ENCODE results near the gene OR2AT4.

OR2AT4 gene

GRCh38 chr11:75096456-75097172 lies at the start of gene OR2AT4:
Gene OR2AT4 (minus strand): TSS chr11:75096876.
- H3K27ac Mint-ChIP-seq: no peak within 1 kb of the TSS
- DNase-seq: no peak
- peaks cover 51% of the 10 kb centered on the region for H3K27me3 Mint-ChIP-seq
- H3K4me3 Mint-ChIP-seq: no peak within 1 kb of the TSS
- H3K4me1 Mint-ChIP-seq (ENCODE audit: low read depth): peaks cover 10% of the 10 kb centered on the region
- no peaks in the 10 kb centered on the region for H3K36me3 Mint-ChIP-seq (ENCODE audit: low read depth)
- peaks cover 6% of the 10 kb centered on the region for H3K9me3 Mint-ChIP-seq

GRCh38 chr11:75145972-75146519 lies 49.4 kb upstream of the OR2AT4 start:
- H3K36me3 Mint-ChIP-seq (ENCODE audit: low read depth): no peaks in the 10 kb centered on the region
- H3K27ac Mint-ChIP-seq: no peak overlapping the region
- peaks cover 33% of the 10 kb centered on the region for H3K4me1 Mint-ChIP-seq (ENCODE audit: low read depth)
- no peak for DNase-seq
- no peaks in the 10 kb centered on the region for H3K9me3 Mint-ChIP-seq
- no peak overlapping the region for H3K4me3 Mint-ChIP-seq
- no peaks in the 10 kb centered on the region for H3K27me3 Mint-ChIP-seq

- Mint-ChIP-seq H3K9me3 (no peaks in the 10 kb centered on the region), H3K4me3 (no peak overlapping the region), H3K27me3 (no peaks in the 10 kb centered on the region), H3K36me3 (ENCODE audit: low read depth) (no peaks in the 10 kb centered on the region), H3K4me1 (ENCODE audit: low read depth) (peaks cover 39% of the 10 kb centered on the region), H3K27ac (no peak overlapping the region)
- DNase-seq: no peak
Measured at GRCh38 chr11:75145196-75145971, 48.7 kb upstream of the OR2AT4 start.

- peaks cover 40% of the 10 kb centered on the region for H3K4me1 Mint-ChIP-seq (ENCODE audit: low read depth)
- no peak for DNase-seq
- H3K4me3 Mint-ChIP-seq: no peak overlapping the region
- no peaks in the 10 kb centered on the region for H3K27me3 Mint-ChIP-seq
- H3K9me3 Mint-ChIP-seq: no peaks in the 10 kb centered on the region
- H3K27ac Mint-ChIP-seq: no peak overlapping the region
- H3K36me3 Mint-ChIP-seq (ENCODE audit: low read depth): no peaks in the 10 kb centered on the region
Measured at GRCh38 chr11:75144716-75145014, 48.0 kb upstream of the OR2AT4 start.

GRCh38 chr11:75143420-75143731 lies 46.7 kb upstream of the OR2AT4 start:
- H3K9me3 Mint-ChIP-seq: no peaks in the 10 kb centered on the region
- peak overlapping the region; percentile 26 for H3K4me3 Mint-ChIP-seq
- peaks cover 40% of the 10 kb centered on the region for H3K4me1 Mint-ChIP-seq (ENCODE audit: low read depth)
- H3K27me3 Mint-ChIP-seq: no peaks in the 10 kb centered on the region
- no peaks in the 10 kb centered on the region for H3K36me3 Mint-ChIP-seq (ENCODE audit: low read depth)
- peak overlapping the region; percentile 84 for H3K27ac Mint-ChIP-seq
- no peak for DNase-seq

GRCh38 chr11:75142714-75143419 lies 46.2 kb upstream of the OR2AT4 start:
- Mint-ChIP-seq H3K9me3 (no peaks in the 10 kb centered on the region), H3K27ac (peak overlapping the region; percentile 84), H3K4me3 (peak overlapping the region; percentile 26), H3K4me1 (ENCODE audit: low read depth) (peaks cover 40% of the 10 kb centered on the region), H3K36me3 (ENCODE audit: low read depth) (no peaks in the 10 kb centered on the region), H3K27me3 (no peaks in the 10 kb centered on the region)
- DNase-seq: peak; percentile 82

- Mint-ChIP-seq H3K27ac (peak overlapping the region; percentile 10), H3K9me3 (no peaks in the 10 kb centered on the region), H3K4me3 (no peak overlapping the region), H3K27me3 (peaks cover 1% of the 10 kb centered on the region), H3K4me1 (ENCODE audit: low read depth) (peaks cover 40% of the 10 kb centered on the region), H3K36me3 (ENCODE audit: low read depth) (no peaks in the 10 kb centered on the region)
- no peak for DNase-seq
Measured at GRCh38 chr11:75141166-75141565, 44.5 kb upstream of the OR2AT4 start.

GRCh38 chr11:75140269-75141138 lies 43.8 kb upstream of the OR2AT4 start:
- Mint-ChIP-seq H3K4me3 (no peak overlapping the region), H3K4me1 (ENCODE audit: low read depth) (peaks cover 39% of the 10 kb centered on the region), H3K27ac (no peak overlapping the region), H3K9me3 (no peaks in the 10 kb centered on the region), H3K36me3 (ENCODE audit: low read depth) (no peaks in the 10 kb centered on the region), H3K27me3 (peaks cover 4% of the 10 kb centered on the region)
- peak; percentile 89 for DNase-seq

- DNase-seq: no peak
- Mint-ChIP-seq H3K4me1 (ENCODE audit: low read depth) (peaks cover 3% of the 10 kb centered on the region), H3K9me3 (no peaks in the 10 kb centered on the region), H3K27ac (no peak overlapping the region), H3K27me3 (peaks cover 14% of the 10 kb centered on the region), H3K4me3 (no peak overlapping the region), H3K36me3 (ENCODE audit: low read depth) (no peaks in the 10 kb centered on the region)
Measured at GRCh38 chr11:75135651-75136050, 39.0 kb upstream of the OR2AT4 start.

GRCh38 chr11:75135021-75135650 lies 38.5 kb upstream of the OR2AT4 start:
- no peak for DNase-seq
- Mint-ChIP-seq H3K36me3 (ENCODE audit: low read depth) (no peaks in the 10 kb centered on the region), H3K9me3 (no peaks in the 10 kb centered on the region), H3K4me3 (no peak overlapping the region), H3K27me3 (peaks cover 14% of the 10 kb centered on the region), H3K27ac (no peak overlapping the region), H3K4me1 (ENCODE audit: low read depth) (no peaks in the 10 kb centered on the region)

GRCh38 chr11:75133976-75134375 lies 37.3 kb upstream of the OR2AT4 start:
- H3K9me3 Mint-ChIP-seq: no peaks in the 10 kb centered on the region
- no peaks in the 10 kb centered on the region for H3K36me3 Mint-ChIP-seq (ENCODE audit: low read depth)
- H3K27me3 Mint-ChIP-seq: peaks cover 20% of the 10 kb centered on the region
- H3K27ac Mint-ChIP-seq: no peak overlapping the region
- H3K4me1 Mint-ChIP-seq (ENCODE audit: low read depth): no peaks in the 10 kb centered on the region
- DNase-seq: no peak
- H3K4me3 Mint-ChIP-seq: no peak overlapping the region

GRCh38 chr11:75132080-75132479 lies 35.4 kb upstream of the OR2AT4 start:
- Mint-ChIP-seq H3K27ac (no peak overlapping the region), H3K4me3 (no peak overlapping the region), H3K4me1 (ENCODE audit: low read depth) (no peaks in the 10 kb centered on the region), H3K27me3 (peaks cover 31% of the 10 kb centered on the region), H3K9me3 (no peaks in the 10 kb centered on the region), H3K36me3 (ENCODE audit: low read depth) (no peaks in the 10 kb centered on the region)
- DNase-seq: no peak

GRCh38 chr11:75126564-75126963 lies 29.9 kb upstream of the OR2AT4 start:
- H3K4me3 Mint-ChIP-seq: no peak overlapping the region
- DNase-seq: no peak
- no peaks in the 10 kb centered on the region for H3K36me3 Mint-ChIP-seq (ENCODE audit: low read depth)
- peaks cover 2% of the 10 kb centered on the region for H3K9me3 Mint-ChIP-seq
- H3K27ac Mint-ChIP-seq: no peak overlapping the region
- H3K4me1 Mint-ChIP-seq (ENCODE audit: low read depth): no peaks in the 10 kb centered on the region
- peaks cover 44% of the 10 kb centered on the region for H3K27me3 Mint-ChIP-seq

GRCh38 chr11:75118577-75118976 lies 21.9 kb upstream of the OR2AT4 start:
- no peaks in the 10 kb centered on the region for H3K4me1 Mint-ChIP-seq (ENCODE audit: low read depth)
- no peaks in the 10 kb centered on the region for H3K36me3 Mint-ChIP-seq (ENCODE audit: low read depth)
- peaks cover 49% of the 10 kb centered on the region for H3K27me3 Mint-ChIP-seq
- H3K4me3 Mint-ChIP-seq: no peak overlapping the region
- DNase-seq: no peak
- H3K9me3 Mint-ChIP-seq: peaks cover 9% of the 10 kb centered on the region
- no peak overlapping the region for H3K27ac Mint-ChIP-seq

Measured in activated T-cell treated with anti-CD3 and anti-CD28 coated beads, Interleukin-2, amount 50 U/mL, for 24 hours (primary cell).